ENCODE data around the gene RPL29.

Gene RPL29

GRCh38 chr3:51980253-51980652 is 15.4 kb downstream of the RPL29 start:
- DNase-seq, result no peak

DNA sequence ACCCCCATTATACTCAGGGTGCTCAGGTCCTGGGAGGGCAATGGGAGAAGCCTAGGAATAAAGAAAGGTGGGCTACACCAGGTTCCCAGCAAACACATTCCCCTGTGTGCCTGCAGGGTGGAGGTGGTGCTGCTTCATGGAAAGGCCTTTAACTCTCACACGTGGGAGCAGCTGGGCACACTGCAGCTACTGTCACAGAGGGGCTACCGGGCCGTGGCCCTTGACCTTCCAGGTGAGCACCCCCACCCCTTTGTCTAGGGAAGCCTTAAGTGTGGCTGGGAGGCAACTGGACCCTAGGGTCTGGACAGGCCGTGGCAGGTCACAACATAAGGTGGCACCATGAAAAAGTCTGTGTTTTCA is 17.6 kb downstream of the RPL29 start:
- no peak for DNase-seq

DNA sequence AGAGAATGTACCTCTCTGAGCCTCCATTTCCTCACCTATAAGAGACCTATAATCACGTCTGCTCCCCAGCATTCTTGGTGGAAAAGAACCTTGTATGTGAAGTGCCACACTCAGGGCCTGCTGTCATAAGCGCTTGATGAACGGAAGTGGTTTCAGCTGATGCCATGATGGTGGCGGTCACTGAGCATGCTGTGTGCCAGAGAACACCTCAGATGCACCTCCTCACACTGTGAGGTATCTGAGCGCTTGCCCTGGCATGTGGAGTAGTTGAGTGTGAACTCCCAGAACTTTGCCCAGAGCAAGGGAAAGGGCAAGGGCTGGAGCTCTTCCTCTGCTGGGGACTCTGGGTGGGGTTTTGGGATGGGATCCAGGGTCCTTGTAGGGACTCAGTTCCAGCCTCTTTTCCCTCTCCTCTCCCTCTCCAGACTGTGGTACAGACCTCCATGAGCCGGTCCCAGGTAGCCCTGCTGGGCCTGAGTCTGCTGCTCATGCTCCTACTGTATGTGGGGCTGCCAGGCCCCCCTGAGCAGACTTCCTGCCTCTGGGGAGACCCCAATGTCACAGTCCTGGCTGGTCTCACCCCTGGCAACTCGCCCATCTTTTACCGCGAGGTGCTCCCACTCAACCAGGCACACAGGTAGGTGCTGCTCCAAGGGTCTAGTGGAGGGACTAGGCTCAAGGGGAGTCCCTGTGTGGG is 18.1 kb downstream of the RPL29 start:
- no peak for DNase-seq

DNA sequence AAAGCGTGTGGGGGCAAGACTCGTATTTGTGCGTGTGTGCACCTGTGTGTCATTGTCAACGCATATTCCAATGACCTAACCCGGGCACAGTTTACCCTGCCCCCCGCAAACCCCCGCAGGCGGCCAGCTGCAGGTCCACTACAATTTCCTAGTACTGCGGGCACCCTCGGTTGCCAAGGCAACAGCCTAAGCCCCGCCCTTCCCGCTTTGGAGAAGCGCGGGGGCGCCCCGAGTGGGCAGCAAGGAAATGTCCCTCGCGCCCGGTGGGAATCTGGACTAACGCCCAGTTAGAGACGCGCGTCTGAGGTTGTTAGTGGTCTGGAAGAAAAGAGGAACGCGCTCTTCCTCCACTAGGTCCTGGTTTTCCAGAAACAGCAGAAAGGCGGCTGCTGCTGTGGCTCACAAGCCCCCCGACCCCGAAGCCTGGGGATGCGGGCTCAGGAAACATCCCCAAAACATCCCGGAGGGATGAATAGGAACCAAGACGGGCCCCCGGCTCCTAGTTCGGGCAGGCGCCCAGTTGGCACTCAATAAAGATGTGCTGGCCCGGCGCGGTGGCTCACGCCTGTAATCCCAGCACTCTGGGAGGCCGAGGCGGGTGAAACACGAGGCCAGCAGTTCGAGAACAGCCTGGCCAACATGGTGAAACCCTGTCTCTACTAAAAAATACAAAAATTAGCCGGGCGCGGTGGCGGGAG is 19.7 kb downstream of the RPL29 start:
- DNase-seq, result peak; percentile 20 to 21

- peak; percentile 59 to 61 for DNase-seq
Measured at GRCh38 chr3:51974963-51975851, 20.5 kb downstream of the RPL29 start, which contains the start of gene ABHD14A. Gene ABHD14A (plus strand): TSS chr3:51975064. CDS start chr3:51975136, 72 bp downstream.

DNA sequence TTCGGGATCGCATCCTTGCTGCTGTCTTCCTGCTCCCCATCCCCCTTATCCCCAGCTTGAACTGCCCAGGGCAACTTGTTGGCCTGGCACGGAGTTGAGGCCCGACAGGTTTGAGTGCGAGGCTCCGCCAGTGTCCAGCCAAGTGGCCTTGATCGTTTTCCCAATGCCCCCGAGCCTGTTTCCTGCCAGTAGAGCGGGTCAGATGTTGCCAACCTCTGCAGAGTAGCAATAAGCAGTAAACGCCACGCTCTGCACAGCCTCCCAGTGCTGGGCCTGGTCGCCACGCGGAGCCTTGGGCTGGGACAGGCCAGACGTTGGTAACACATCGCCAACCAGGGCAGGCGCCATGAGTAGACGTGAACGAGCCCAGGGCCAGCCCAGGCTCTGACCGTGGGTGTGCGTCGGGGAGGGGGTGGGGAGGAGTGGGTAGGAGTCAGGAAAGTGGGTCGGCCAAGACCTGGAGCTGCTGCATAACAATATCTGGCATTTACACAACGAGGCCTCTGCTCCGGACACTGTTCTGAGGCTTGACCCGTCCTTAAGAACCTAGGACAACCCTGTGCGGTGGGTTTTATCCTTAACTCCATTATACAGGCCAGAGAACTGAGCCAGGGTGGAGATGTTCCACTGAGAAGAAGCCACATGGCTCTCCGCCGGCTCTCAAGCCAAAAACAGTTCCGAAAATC is 21.3 kb downstream of the RPL29 start:
- DNase-seq, result peak in 1 of 2 experiments; percentile 15

DNA sequence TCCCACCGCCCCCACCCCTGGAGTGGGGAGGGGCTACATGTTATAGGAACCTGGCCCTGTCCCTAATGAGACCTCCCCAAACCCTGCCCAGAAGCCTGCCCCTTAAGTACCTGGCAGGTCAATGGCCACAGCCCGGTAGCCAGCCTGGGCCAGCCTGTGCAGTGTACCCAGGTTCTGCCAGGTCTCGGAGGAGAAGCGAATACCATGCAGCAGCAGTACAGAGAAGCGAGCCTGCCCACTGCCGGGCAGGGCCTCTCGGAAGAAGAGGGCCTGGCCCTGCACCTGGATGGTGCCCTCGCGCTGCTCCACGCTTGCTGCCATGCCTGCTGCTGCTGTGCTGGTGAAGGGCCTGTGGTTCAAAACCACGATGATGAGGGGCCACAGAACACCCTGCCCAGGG is 24.3 kb downstream of the RPL29 start:
- no peak for DNase-seq

DNA sequence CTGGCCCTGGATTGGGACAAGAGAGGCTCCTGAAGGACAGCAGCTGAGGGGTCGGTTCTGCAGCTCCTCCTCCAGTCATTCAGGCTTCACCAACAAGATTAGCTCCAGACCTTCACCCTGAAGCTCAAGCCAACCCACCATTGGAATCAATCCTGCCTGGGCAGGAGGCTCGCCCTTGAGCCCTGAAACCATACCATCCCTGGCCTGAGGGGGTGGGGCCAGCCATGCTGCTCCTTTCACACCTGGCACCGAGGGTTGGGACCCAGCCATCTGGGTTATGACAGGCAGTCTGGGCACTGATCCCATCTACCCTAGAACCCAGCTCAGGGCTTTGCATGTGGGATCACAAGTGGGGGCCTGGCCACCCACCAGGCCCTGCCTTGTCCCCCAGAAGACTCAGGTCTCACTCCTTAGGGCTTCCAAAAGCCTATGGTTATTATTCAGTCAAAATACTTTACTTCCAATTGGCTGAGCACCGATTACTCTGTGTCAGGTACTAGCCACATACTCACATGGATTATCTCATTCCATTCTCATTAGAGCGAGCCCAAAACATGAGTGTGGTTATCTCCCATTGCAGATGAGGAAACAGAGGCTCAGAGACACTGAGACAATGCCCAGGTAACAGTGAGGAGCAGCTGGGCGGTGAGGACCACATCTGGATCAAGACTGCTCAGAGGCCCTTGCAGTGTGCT is 24.9 kb downstream of the RPL29 start:
- DNase-seq, result no peak

DNA sequence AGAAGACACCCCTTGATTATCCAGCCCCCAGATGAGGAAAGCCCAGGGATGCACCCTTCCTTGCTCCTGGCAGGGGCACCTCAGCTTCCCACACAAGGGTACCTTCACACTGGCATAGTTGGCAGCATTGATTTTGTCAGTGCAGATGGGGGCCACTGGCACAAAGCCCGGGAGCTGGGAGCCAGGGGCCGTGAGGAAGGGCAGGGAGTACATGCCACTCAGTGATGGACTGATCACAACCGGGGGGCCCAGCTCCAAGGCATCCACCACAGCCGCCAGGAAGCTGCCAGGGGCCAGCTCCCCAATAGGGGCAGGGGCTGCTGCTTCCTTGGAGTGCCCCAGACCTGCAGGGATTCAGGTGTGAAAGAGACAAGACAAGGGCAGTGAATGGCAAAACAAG is 25.9 kb downstream of the RPL29 start:
- DNase-seq, result no peak

DNA sequence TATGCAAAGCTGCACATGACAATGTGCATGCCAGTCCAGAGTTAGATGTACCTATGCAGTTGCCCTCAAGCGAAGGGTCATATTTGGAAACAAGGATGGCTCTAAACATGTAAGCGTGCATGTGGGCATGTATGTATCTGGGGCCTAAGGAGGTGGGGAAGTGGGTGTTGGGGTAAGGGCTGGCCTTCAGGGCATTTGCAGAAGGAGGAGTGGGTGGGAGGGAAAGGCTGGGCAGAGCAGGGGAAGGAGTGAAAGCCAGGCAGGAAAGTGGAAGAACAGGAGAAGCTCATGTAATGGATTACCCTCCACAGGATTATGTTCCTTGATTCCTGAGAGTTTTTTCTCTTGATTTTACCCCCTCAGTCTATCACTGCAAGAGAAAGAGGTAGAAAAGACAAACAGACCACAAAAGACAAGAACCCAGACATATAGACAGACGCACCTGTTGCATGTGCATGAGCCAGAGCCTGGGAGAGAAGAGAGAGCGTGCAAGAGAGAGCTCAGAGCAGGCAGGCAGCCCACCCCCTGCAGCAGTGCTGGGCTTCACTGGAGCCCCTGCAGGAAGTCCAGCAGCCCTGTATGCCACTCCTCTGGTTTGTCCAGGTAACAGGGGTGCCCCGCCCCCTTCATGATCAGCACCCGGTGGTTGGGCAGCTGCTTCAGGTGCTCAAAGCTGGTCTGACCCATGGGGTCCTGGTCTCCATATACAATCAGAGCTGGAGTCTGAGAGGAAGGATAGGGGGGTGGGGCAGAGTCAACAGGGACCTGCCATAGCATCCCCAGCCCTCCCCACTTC is 26.6 kb downstream of the RPL29 start:
- no peak for DNase-seq

GRCh38 chr3:51968170-51968775 is 27.4 kb downstream of the RPL29 start:
- no peak for DNase-seq

- peak; percentile 17 to 21 for DNase-seq
Measured at GRCh38 chr3:51967384-51968169, 28.1 kb downstream of the RPL29 start, which contains the start of gene PCBP4. Gene PCBP4 (minus strand): TSS chr3:51967454. CDS start chr3:51961240, 6,214 bp downstream.

- DNase-seq, result peak in 1 of 2 experiments; percentile 17
Measured at GRCh38 chr3:51966922-51967383, 28.7 kb downstream of the RPL29 start.

DNA sequence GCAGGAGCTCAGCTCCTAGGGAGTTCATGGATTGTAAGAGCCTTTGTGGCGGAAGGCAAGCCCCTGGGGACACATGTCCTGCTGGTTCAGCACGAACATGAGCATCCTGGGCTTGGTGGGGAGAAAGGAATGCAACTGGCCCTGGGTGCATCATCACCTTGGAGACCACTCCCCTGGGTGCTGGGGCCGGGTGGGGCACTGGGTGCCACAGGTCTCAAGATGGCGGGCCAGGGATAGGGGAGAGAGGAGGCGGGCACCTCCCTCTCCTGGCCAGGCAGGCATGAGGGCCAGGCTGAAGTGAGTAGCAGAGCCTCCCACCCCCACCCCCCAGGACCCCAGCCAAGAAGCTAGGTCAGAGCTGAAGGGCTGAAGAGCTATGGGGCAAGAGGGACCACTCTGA is 29.2 kb downstream of the RPL29 start:
- no peak for DNase-seq

DNA sequence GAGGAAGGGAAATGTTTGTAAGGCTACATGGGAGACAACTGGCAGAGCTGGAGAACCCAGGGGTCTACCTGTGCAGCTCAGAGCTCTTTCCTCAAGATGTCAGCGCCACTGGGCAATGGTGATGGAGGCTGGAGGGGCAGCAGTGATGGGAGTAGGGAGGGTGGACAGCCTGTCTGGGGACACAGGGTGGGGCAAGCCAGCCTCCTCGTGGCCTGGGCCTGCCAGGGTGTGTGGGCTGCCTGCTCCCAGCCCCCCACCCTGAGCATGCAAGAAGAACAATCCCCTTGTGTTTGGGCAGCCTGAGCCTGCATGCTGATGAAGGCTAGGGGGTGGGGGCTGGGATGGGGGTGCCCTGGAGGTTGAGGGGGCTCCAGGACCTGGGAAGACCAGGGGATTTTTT is 29.7 kb downstream of the RPL29 start:
- DNase-seq, result no peak

GRCh38 chr3:51964521-51964920 is 31.2 kb downstream of the RPL29 start:
- no peak for DNase-seq

DNA sequence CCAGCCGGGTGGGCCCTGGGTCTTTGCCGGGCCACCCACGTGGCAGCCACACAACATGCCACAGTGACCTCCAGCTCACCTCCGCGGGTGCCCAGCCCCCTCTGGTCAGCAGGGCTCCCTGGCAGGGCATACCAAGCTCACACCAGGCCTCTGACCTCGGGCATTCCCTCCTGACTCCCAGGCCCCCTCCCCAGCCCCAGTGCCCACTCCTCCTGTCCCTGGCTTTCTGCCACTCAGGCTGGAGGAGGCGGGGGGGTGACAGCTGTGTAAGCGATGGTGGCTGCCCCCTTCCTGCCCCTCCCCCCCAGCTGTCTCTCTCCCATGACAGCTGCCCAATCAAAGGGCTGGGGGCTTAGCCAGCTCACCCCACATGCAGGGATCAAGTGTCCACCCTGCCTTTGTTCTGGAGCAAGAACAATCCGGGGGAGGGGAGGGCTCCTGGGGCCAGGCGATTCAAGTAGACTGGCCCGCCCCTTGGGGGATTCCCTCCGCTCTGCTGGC is 31.7 kb downstream of the RPL29 start:
- peak; percentile 16 to 32 for DNase-seq

- no peak for DNase-seq
Measured at GRCh38 chr3:51962854-51963530, 32.7 kb downstream of the RPL29 start.
